GM23248 (cell line): ENCODE data around the gene CTBP2. TPM values are rescaled to one million over a fixed set of nuclear protein-coding genes. Genes with fewer than 3 reads are reported as not detected.

Experiments used
- DNase-seq: peaks from one replicate; pipeline ENCODE4 v3.0.0-alpha.2; 2015
- H2AFZ ChIP-seq: fragments of 200-600 bp; sonication (generic); 2 replicates; pipeline ENCODE4 v1.6.1; 2016; ENCODE audit warnings: antibody characterized with exemption
- H3F3A ChIP-seq: fragments of 200-600 bp; sonication (generic); 2 replicates; pipeline ENCODE4 v1.6.1; 2016; ENCODE audit warnings: mild to moderate bottlenecking, antibody characterized with exemption, mixed run types; ENCODE audit not compliant: insufficient read depth
- H3K27ac ChIP-seq: fragments of 200-600 bp; sonication (generic); 2 replicates; pipeline ENCODE4 v1.5.1; 2016; ENCODE audit warnings: mild to moderate bottlenecking
- H3K27me3 ChIP-seq: fragments of 200-600 bp; sonication (generic); replicated peaks from 2 replicates; pipeline ENCODE4 v1.6.1; 2016; ENCODE audit warnings: mild to moderate bottlenecking; ENCODE audit not compliant: insufficient read depth
- H3K36me3 ChIP-seq: fragments of 200-600 bp; sonication (generic); 2 replicates; pipeline ENCODE4 v1.6.1; 2016; ENCODE audit warnings: low read depth, mild to moderate bottlenecking
- H3K4me1 ChIP-seq: fragments of 200-600 bp; sonication (generic); 2 replicates; pipeline ENCODE4 v1.6.1; 2016; ENCODE audit warnings: mild to moderate bottlenecking; ENCODE audit not compliant: insufficient read depth
- H3K4me2 ChIP-seq: fragments of 200-600 bp; sonication (generic); one replicate; pipeline ENCODE4 v1.6.1; 2016; ENCODE audit warnings: mild to moderate bottlenecking; ENCODE audit not compliant: unreplicated experiment
- H3K4me3 ChIP-seq: fragments of 200-600 bp; sonication (generic); 2 replicates; pipeline ENCODE4 v1.5.1; 2016; ENCODE audit warnings: mild to moderate bottlenecking
- H3K79me2 ChIP-seq: fragments of 200-600 bp; sonication (generic); 2 replicates; pipeline ENCODE4 v1.6.1; 2016; ENCODE audit warnings: mild to moderate bottlenecking; ENCODE audit not compliant: insufficient read depth
- H3K9ac ChIP-seq: fragments of 200-600 bp; sonication (generic); 2 replicates; pipeline ENCODE4 v1.6.1; 2016; ENCODE audit warnings: mild to moderate bottlenecking
- H3K9me2 ChIP-seq: fragments of 200-600 bp; sonication (generic); 2 replicates; pipeline ENCODE4 v1.6.1; 2016; ENCODE audit warnings: mixed run types, mild to moderate bottlenecking, moderate library complexity; ENCODE audit not compliant: insufficient read depth
- H3K9me3 ChIP-seq: fragments of 200-600 bp; sonication (generic); one replicate; pipeline ENCODE4 v1.6.1; 2017; ENCODE audit warnings: low read depth
- H4K20me1 ChIP-seq: fragments of 200-600 bp; sonication (generic); 2 replicates; pipeline ENCODE4 v1.6.0; 2016; ENCODE audit not compliant: insufficient read depth
- EZH2 ChIP-seq: fragments of 200-600 bp; sonication (generic); IDR thresholded peaks from 2 replicates; pipeline ENCODE4 v1.6.1; 2018; ENCODE audit warnings: antibody characterized with exemption, mild to moderate bottlenecking; ENCODE audit not compliant: insufficient read depth, poor library complexity, severe bottlenecking
- EZH2phosphoT487 ChIP-seq: fragments of 200-600 bp; sonication (generic); IDR thresholded peaks from 2 replicates; pipeline ENCODE4 v1.6.1; 2018; ENCODE audit warnings: antibody characterized with exemption, moderate library complexity, mild to moderate bottlenecking, low read depth; ENCODE audit not compliant: insufficient read depth
- WGBS, 2 experiments: methylation state at CpG; one replicate each; pipeline ENCODE4 v1.1.6; 2015 to 2017; ENCODE audit warnings: low lambda C conversion rate in 2 of 2, low coverage in 1 of 2; ENCODE audit errors: missing lambda C conversion rate in 2 of 2; 5-methylcytosine and 5-hydroxymethylcytosine counted together
- in situ Hi-C: fragments of 300-500 bp; cut with MboI; formaldehyde crosslinking; loops from 2 replicates; pipeline ENCODE4 v1.15.0; 2020
- polyA plus RNA-seq: library from polyadenylated mRNA; unstranded; fragments of >200 nt; fragmentation: Nextera tagmentation; extraction: Ambion mirVana; gene quantifications from 2 replicates; pipeline ENCODE4 v1.2.1, GENCODE V29; 2016
- total RNA-seq: library from RNA; depleted of rRNA; stranded (reverse); fragments of >200 nt; shearing (Covaris generic); gene quantifications from 2 replicates; pipeline ENCODE4 v1.2.3, GENCODE V29; 2014

The CTBP2 gene
- total and polyA plus RNA-seq, 2 experiments from 2014 or later, result 52.0 to 65.5 TPM

GRCh38 chr10:125050383-125050782, 110.0 kb downstream of the CTBP2 start:
- Histone ChIP-seq H3K9me2 (no peaks in the 10 kb centered on the region), H4K20me1 (peaks cover under 1% of the 10 kb centered on the region; the same call in 1 of the 2 replicates), H3K4me2 (no peak overlapping the region), H3F3A (no peaks in the 10 kb centered on the region; the same call in 1 of the 2 replicates), H3K9me3 (no peaks in the 10 kb centered on the region), H3K36me3 (no peaks in the 10 kb centered on the region), H2AFZ (no peak overlapping the region), H3K4me3 (no peak overlapping the region), H3K27me3 (no peaks in the 10 kb centered on the region), H3K4me1 (peaks cover 17% of the 10 kb centered on the region), H3K79me2 (peaks cover 98% of the 10 kb centered on the region), H3K9ac (no peak overlapping the region), H3K27ac (no peak overlapping the region)
- no peak for TF ChIP-seq EZH2phosphoT487
- no peak for TF ChIP-seq EZH2
- in situ Hi-C loops, result no loop called here
- no peak for DNase-seq
- WGBS, 2 experiments, result 90 to 93% methylated on average over 14 of the region's 14 CpGs

- Histone ChIP-seq H3K9me2 (no peaks in the 10 kb centered on the region), H3K4me3 (no peak overlapping the region), H3K4me2 (no peak overlapping the region), H3K4me1 (peaks cover 28% of the 10 kb centered on the region), H3F3A (peaks cover 9% of the 10 kb centered on the region; the same call in 1 of the 2 replicates), H3K36me3 (no peaks in the 10 kb centered on the region), H3K79me2 (peaks cover 98% of the 10 kb centered on the region), H4K20me1 (no peaks in the 10 kb centered on the region; the same call in 1 of the 2 replicates), H3K9me3 (no peaks in the 10 kb centered on the region), H3K27me3 (no peaks in the 10 kb centered on the region), H3K9ac (no peak overlapping the region), H3K27ac (no peak overlapping the region), H2AFZ (no peak overlapping the region)
- WGBS, 2 experiments, result 86 to 88% methylated on average over 15 to 16 of the region's 16 CpGs
- DNase-seq, result no peak
- no peak for TF ChIP-seq EZH2phosphoT487
- TF ChIP-seq EZH2, result no peak
- in situ Hi-C loops, result loop anchor here (25.0 kb wide), 1 partner anchor 663 kb away; the partner anchor contains the start of gene EDRF1
Observed at GRCh38 chr10:125049216-125049881, 111.0 kb downstream of the CTBP2 start.

GRCh38 chr10:125048094-125048864, 112.1 kb downstream of the CTBP2 start:
- no peak for TF ChIP-seq EZH2phosphoT487
- TF ChIP-seq EZH2, result no peak
- peak; percentile 89 for DNase-seq

GRCh38 chr10:125043841-125044658, 116.3 kb downstream of the CTBP2 start:
- no peaks in the 10 kb centered on the region for H3K9me3 ChIP-seq
- peaks cover 17% of the 10 kb centered on the region for H3F3A ChIP-seq
- no peaks in the 10 kb centered on the region for H3K27me3 ChIP-seq
- 24 to 25% methylated on average over 16 to 17 of the region's 17 CpGs for WGBS, 2 experiments
- no peaks in the 10 kb centered on the region; the same call in 1 of the 2 replicates for H4K20me1 ChIP-seq
- peaks cover 36% of the 10 kb centered on the region for H3K4me1 ChIP-seq
- DNase-seq, result peak; percentile 61
- peak overlapping the region; percentile 31; the same call in 1 of the 2 replicates for H3K9ac ChIP-seq
- no peak for TF ChIP-seq EZH2phosphoT487
- TF ChIP-seq EZH2, result no peak
- H2AFZ ChIP-seq, result no peak overlapping the region
- peaks cover 98% of the 10 kb centered on the region for H3K79me2 ChIP-seq
- H3K9me2 ChIP-seq, result no peaks in the 10 kb centered on the region
- peak overlapping the region; percentile 41 for H3K4me2 ChIP-seq
- peak overlapping the region; percentile 40 for H3K27ac ChIP-seq
- H3K4me3 ChIP-seq, result no peak overlapping the region
- in situ Hi-C loops, result loop anchor here (25.0 kb wide), 1 partner anchor 668 kb away; the partner anchor contains the start of gene EDRF1
- H3K36me3 ChIP-seq, result no peaks in the 10 kb centered on the region

More at GRCh38 chr10:125048094-125048864, 112.1 kb downstream of the CTBP2 start:
- H3K9me2 ChIP-seq, result no peaks in the 10 kb centered on the region
- H3K9me3 ChIP-seq, result no peaks in the 10 kb centered on the region
- H3F3A ChIP-seq, result peaks cover 17% of the 10 kb centered on the region
- H2AFZ ChIP-seq, result no peak overlapping the region
- in situ Hi-C loops, result loop anchor here (25.0 kb wide), 1 partner anchor 664 kb away; the partner anchor contains the start of gene EDRF1
- no peaks in the 10 kb centered on the region for H3K27me3 ChIP-seq
- 33 to 34% methylated on average over 16 of the region's 16 CpGs for WGBS, 2 experiments
- no peaks in the 10 kb centered on the region; the same call in 1 of the 2 replicates for H4K20me1 ChIP-seq
- peaks cover 98% of the 10 kb centered on the region for H3K79me2 ChIP-seq
- H3K4me1 ChIP-seq, result peaks cover 36% of the 10 kb centered on the region
- H3K4me3 ChIP-seq, result no peak overlapping the region
- H3K36me3 ChIP-seq, result no peaks in the 10 kb centered on the region
- H3K4me2 ChIP-seq, result no peak overlapping the region
- no peak overlapping the region for H3K9ac ChIP-seq
- no peak overlapping the region for H3K27ac ChIP-seq
